ENCODE data around the gene STX1A.
A peak's percentile ranks its signal among the peaks of the same experiment; 100 is the strongest.

Gene STX1A

GRCh38 chr7:73718905-73719805 is at the start of gene STX1A:
TSS of gene STX1A (minus strand) at chr7:73719669. CDS start at chr7:73719631, 38 bp downstream.
- peak; percentile 75 for DNase-seq (ENCODE audit: insufficient read length, low spot score)
- no peak for FAIRE-seq

GRCh38 chr7:73768641-73769480 is 49.4 kb upstream of the STX1A start:
- no peak for DNase-seq (ENCODE audit: insufficient read length, low spot score)

DNA sequence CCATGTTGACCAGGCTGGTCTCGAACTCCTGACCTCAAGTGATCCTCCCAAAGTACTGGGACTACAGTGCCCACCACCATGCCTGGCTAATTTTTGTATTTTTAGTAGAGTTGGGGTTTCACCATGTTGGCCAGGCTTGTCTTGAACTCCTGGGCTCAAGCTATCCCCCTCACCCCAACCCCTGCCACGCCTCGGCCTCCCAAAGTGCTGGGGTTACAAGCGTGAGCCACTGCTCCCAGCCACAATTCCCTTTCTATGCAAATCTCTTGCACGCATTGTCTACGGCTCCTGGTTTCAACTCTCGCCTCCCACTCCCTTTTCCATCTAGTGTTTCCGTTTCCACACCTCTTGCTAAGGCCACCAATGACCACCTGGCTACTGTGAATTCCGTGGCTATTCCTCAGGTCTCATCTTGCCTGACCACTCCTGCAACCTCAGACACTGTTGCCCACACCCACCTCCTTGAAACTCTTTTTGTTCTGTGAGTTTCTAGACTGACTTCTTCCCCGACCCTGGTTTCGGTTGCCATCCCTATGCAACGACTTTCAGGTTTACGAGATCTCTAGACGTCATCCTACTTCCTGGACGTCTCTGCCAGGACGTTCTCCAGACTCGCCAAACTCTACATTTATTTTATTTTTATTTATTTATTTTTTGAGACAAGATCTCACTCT is 47.2 kb upstream of the STX1A start:
- FAIRE-seq (no peak), DNase-seq (ENCODE audit: insufficient read length, low spot score) (no peak)

More at GRCh38 chr7:73768641-73769480, 49.4 kb upstream of the STX1A start:
- no peak for FAIRE-seq

DNA sequence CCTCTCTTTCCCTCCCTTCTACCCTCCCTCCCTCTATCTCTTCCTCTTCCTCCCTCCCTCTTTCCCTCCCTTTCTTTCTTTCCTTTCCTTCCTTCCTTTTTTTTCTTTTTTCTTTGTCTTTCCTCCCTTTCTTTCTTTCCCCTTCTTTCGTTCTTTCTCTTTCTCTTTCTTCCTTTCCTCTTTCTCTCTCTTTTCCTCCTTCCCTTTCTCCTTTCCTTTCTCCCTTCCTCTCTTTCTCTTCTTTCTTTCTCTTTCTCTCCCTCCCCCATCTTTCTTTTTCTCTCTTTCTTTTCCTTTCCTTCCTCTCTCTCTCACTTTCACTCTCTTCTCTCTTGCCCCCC is 43.2 kb upstream of the STX1A start:
- DNase-seq (ENCODE audit: insufficient read length, low spot score) (no peak), FAIRE-seq (no peak)

DNA sequence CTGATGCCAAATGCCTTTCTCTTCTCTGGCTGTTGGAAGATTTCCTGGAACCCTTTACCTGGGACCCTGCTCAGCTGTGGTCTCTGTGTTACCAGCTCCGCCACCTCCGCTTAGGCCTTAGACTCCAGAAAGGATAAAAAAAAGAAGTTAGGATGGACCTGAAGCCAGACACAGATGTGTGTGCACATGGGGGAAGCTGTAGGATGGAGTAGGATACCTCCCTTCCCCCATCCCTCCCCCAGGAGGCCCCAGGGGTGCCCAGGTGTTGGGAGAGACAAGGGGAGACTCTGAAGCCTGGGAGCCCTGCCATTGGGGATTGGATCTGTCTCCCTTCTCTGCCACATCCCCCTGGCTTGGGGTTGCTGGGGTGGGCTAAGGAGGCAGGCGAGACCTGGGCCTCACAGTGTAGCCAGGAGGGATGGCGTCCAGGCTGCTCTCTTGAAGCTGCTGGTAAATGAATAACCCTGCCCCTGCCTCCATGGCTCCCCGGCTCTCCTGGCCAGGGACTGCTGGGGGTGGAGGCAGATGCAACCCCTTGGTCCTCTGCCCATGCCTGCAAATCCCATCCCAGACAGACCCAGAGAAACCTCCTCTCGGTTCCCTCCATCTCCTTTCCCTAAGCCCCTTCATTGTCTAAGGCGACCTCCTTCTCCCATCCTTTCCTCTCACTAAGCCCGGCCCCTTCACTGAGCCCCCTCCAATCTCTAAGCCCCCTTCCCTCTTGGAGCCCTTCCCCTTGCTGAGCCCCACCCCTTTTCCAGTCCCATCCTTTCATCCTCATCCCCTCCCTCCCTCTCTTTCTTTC is 42.6 kb upstream of the STX1A start:
- no peak for FAIRE-seq
- no peak for DNase-seq (ENCODE audit: insufficient read length, low spot score)

GRCh38 chr7:73758581-73759138 is 39.2 kb upstream of the STX1A start:
- FAIRE-seq (no peak), DNase-seq (ENCODE audit: insufficient read length, low spot score) (no peak)

- DNase-seq (ENCODE audit: insufficient read length, low spot score) = no peak
Measured at GRCh38 chr7:73749931-73750776, 30.7 kb upstream of the STX1A start.

GRCh38 chr7:73746378-73746777 is 26.9 kb upstream of the STX1A start:
- DNase-seq (ENCODE audit: insufficient read length, low spot score) = no peak
- no peak for FAIRE-seq

More at GRCh38 chr7:73749931-73750776, 30.7 kb upstream of the STX1A start:
- FAIRE-seq = no peak

GRCh38 chr7:73742753-73743641 is 23.5 kb upstream of the STX1A start:
- FAIRE-seq (no peak), DNase-seq (ENCODE audit: insufficient read length, low spot score) (no peak)

GRCh38 chr7:73742338-73742752 is 22.9 kb upstream of the STX1A start:
- DNase-seq (ENCODE audit: insufficient read length, low spot score) (no peak), FAIRE-seq (no peak)

- DNase-seq (ENCODE audit: insufficient read length, low spot score) (no peak), FAIRE-seq (no peak)
Measured at GRCh38 chr7:73741600-73741999, 22.1 kb upstream of the STX1A start.

DNA sequence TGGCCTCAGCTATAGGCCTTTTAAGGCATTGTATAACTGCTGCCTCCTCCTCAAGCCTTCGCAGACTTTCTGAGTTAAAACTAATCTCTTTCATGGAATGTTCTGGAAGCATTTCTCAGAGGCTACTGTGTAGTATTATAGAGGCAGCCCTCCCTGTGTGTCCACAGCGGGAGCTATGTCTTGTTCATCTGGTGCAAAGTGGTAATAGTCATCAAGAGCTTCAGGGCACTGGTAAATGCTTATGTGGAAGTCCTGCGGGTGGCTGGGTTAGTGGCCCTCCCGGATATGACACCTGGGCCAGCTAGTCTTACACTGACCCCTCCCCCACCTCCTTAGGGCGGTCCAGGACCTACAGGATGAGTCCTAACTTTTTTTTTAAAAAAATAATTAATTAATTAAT is 21.3 kb upstream of the STX1A start:
- no peak for FAIRE-seq
- no peak for DNase-seq (ENCODE audit: insufficient read length, low spot score)

- DNase-seq (ENCODE audit: insufficient read length, low spot score) (no peak), FAIRE-seq (no peak)
Measured at GRCh38 chr7:73740212-73740611, 20.7 kb upstream of the STX1A start.

DNA sequence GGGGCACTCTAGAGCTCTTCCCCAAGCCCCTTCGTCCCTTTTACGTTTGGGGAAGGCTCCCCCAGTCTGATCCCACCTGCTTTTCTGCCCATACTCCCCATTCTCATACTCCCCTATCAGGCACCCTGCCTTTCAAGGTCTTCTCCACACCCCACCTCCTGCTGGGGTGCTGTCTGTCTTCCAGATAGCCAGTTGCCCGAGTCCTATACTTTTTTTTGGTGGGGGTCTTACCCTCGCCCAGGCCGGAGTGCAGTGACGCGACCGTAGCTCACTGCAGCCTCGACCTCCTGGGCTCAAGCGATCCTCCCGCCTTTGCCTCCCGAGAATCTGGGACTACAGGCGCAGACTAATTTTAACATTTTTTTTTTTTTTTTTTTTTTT is 19.9 kb upstream of the STX1A start:
- DNase-seq (ENCODE audit: insufficient read length, low spot score) = no peak
- no peak for FAIRE-seq

- peak; percentile 85 for DNase-seq (ENCODE audit: insufficient read length, low spot score)
- peak; percentile 82 for FAIRE-seq
Measured at GRCh38 chr7:73738612-73739386, 19.3 kb upstream of the STX1A start, which contains the start of gene ABHD11. TSS of gene ABHD11 (minus strand) at chr7:73738802. CDS start at chr7:73738770, 32 bp downstream.

- FAIRE-seq = no peak
- no peak for DNase-seq (ENCODE audit: insufficient read length, low spot score)
Measured at GRCh38 chr7:73738220-73738611, 18.7 kb upstream of the STX1A start.

DNA sequence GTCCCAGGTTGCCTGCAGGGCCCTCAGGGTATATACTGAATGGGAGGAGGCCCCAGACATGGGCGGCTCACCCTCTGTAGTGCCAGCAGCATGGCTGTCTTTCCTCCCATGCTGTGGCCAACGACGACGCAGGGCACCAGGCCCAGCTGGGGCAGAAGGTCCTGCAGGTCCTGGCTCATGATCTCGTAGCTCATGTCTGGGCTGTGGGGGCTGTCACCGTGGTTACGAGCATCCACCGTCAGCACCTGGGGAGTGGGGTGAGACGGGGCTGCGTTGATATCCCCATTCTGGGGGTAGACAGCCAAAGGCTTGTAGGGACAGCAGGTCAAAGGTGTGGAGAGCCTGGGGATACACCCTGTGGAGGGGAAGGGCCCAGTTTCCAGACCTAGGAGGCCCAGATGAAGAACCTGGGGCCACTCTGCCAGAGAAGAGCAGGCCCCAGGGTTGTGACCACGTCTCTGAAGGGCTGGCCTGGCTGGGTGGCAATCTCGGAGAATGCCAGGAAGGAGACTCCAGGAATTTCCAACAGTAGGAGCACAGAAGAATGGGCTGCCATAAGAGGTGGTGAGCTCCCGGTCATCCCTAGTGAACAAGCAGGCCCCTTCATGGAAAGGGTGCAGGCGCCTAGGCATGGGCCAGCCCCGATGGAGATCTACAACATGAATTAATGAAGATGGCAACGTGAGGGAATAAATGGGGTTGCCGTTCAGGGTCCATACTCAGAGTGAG is 18.2 kb upstream of the STX1A start:
- no peak for FAIRE-seq
- DNase-seq (ENCODE audit: insufficient read length, low spot score) = no peak

Data from HTR-8/SVneo (cell line).